ENCODE results near the gene RAVER1. TPM values are rescaled to one million over a fixed set of nuclear protein-coding genes. Genes with fewer than 3 reads are reported as not detected.

The RAVER1 gene
- total and polyA plus RNA-seq, 9 of the 15 experiments (the other 6 are each of a cell fraction or from before 2014, with no cell fraction given) = 0.06 to 113 (median 7.0) TPM

- TF ChIP-seq, protein P1, sequence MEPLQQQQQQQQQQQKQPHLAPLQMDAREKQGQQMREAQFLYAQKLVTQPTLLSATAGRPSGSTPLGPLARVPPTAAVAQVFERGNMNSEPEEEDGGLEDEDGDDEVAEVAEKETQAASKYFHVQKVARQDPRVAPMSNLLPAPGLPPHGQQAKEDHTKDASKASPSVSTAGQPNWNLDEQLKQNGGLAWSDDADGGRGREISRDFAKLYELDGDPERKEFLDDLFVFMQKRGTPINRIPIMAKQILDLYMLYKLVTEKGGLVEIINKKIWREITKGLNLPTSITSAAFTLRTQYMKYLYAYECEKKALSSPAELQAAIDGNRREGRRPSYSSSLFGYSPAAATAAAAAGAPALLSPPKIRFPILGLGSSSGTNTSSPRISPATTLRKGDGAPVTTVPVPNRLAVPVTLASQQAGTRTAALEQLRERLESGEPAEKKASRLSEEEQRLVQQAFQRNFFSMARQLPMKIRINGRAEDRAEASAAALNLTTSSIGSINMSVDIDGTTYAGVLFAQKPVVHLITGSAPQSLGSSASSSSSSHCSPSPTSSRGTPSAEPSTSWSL (CRISPR knock-in tag; IDR thresholded peaks at IDR 0.05; ENCODE audit: borderline replicate concordance) = no peak
- TF ChIP-seq TCF7L2 (IDR thresholded peaks at IDR 0.05; ENCODE audit: low read depth, low read length) (no peak), SMAD1 (IDR thresholded peaks at IDR 0.05; ENCODE audit: low read depth, low read length, partially characterized antibody) (no peak), ZNF717 (CRISPR knock-in tag; IDR thresholded peaks at IDR 0.05) (no peak), GATAD2B (IDR thresholded peaks at IDR 0.05; ENCODE audit: borderline replicate concordance) (no peak; the same call in 1 of the 2 replicates), MIER1 (IDR thresholded peaks at IDR 0.05; ENCODE audit: low read depth) (no peak), CXXC5 (CRISPR knock-in tag; IDR thresholded peaks at IDR 0.05) (peak; percentile 61), DEAF1 (CRISPR knock-in tag; IDR thresholded peaks at IDR 0.05) (no peak), NFIX (CRISPR knock-in tag; IDR thresholded peaks at IDR 0.05; ENCODE audit: low read depth) (no peak), HDAC2 (IDR thresholded peaks at IDR 0.05) (peak; percentile 22), ZNF830 (CRISPR knock-in tag; IDR thresholded peaks at IDR 0.05) (no peak), BRF2 (IDR thresholded peaks at IDR 0.05; ENCODE audit: borderline replicate concordance, insufficient read depth, insufficient read length) (no peak), MBD2 (IDR thresholded peaks at IDR 0.05; ENCODE audit: borderline replicate concordance, low read depth) (peak; percentile 79), ZFP36 (IDR thresholded peaks at IDR 0.05; ENCODE audit: low read depth, low read length, partially characterized antibody) (no peak), PCBP2 (IDR thresholded peaks at IDR 0.05; ENCODE audit: low read depth, low read length, poor library complexity, severe bottlenecking) (no peak), TRIM24 (IDR thresholded peaks at IDR 0.05) (peak in 1 of 2 experiments; percentile 37; a peak in 1 of 4 replicates), ZNF77 (CRISPR knock-in tag; IDR thresholded peaks at IDR 0.05) (no peak), MXD1 (CRISPR knock-in tag; IDR thresholded peaks at IDR 0.05; ENCODE audit: borderline replicate concordance, poor library complexity, severe bottlenecking) (no peak), HCFC1 (IDR thresholded peaks at IDR 0.05; ENCODE audit: low read depth, low read length) (no peak), MAFK (IDR thresholded peaks at IDR 0.05; ENCODE audit: low read length) (no peak)
- TF ChIP-seq, protein P2, sequence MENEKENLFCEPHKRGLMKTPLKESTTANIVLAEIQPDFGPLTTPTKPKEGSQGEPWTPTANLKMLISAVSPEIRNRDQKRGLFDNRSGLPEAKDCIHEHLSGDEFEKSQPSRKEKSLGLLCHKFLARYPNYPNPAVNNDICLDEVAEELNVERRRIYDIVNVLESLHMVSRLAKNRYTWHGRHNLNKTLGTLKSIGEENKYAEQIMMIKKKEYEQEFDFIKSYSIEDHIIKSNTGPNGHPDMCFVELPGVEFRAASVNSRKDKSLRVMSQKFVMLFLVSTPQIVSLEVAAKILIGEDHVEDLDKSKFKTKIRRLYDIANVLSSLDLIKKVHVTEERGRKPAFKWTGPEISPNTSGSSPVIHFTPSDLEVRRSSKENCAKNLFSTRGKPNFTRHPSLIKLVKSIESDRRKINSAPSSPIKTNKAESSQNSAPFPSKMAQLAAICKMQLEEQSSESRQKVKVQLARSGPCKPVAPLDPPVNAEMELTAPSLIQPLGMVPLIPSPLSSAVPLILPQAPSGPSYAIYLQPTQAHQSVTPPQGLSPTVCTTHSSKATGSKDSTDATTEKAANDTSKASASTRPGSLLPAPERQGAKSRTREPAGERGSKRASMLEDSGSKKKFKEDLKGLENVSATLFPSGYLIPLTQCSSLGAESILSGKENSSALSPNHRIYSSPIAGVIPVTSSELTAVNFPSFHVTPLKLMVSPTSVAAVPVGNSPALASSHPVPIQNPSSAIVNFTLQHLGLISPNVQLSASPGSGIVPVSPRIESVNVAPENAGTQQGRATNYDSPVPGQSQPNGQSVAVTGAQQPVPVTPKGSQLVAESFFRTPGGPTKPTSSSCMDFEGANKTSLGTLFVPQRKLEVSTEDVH (IDR thresholded peaks at IDR 0.05; ENCODE audit: low read depth, partially characterized antibody) = no peak
Measured at GRCh38 chr19:10299545-10300458, 33.5 kb downstream of the RAVER1 start (continued).

All from K562 (cell line).